Common myeloid progenitor, CD34-positive (primary cell): ENCODE data around the gene TBXT.

ENCODE experiments used
- CTCF ChIA-PET: fragments of 350-600 bp; sonication (Branson Sonifier 250); formaldehyde crosslinking; loops from one replicate; lab custom pipeline; 2021; ENCODE audit warnings: antibody characterized with exemption; lab: Charles Lee
- POLR2A ChIA-PET: fragments of 350-600 bp; sonication (Branson Sonifier 250); formaldehyde crosslinking; loops from one replicate; lab custom pipeline; 2021; ENCODE audit warnings: antibody characterized with exemption; lab: Charles Lee
- DNase-seq, 3 donors: peaks; one replicate each; pipeline versions ENCODE4 v3.0.0 to v3.0.0-alpha.2; 2013
- H3K27ac ChIP-seq, 2 experiments: 1 replicate in 1 of 2; 2 replicates in 1 of 2; pipeline ENCODE4 v1.7.0; 2013; ENCODE audit warnings: inconsistent platforms in 2 of 2, low read length in 2 of 2, mild to moderate bottlenecking in 2 of 2, low read depth in 1 of 2, moderate library complexity in 1 of 2; ENCODE audit not compliant: severe bottlenecking in 2 of 2, insufficient read depth in 1 of 2, poor library complexity in 1 of 2
- H3K27me3 ChIP-seq, 5 experiments: replicated peaks in 2 of 5; 1 replicate in 3 of 5; 2 replicates in 2 of 5; pipeline versions ENCODE4 v1.6.1 to v1.7.0; 2013; ENCODE audit warnings: low read length in 4 of 5, mild to moderate bottlenecking in 2 of 5, moderate library complexity in 2 of 5, inconsistent platforms in 1 of 5; ENCODE audit not compliant: insufficient read depth in 5 of 5, control insufficient read depth in 4 of 5
- H3K36me3 ChIP-seq, 4 experiments: 1 replicate in 2 of 4; 2 replicates in 2 of 4; pipeline versions ENCODE4 v1.6.1 to v1.7.0; 2013; ENCODE audit warnings: low read length in 3 of 4, control low read depth in 1 of 4, mild to moderate bottlenecking in 1 of 4; ENCODE audit not compliant: control insufficient read depth in 4 of 4, insufficient read depth in 4 of 4
- H3K4me1 ChIP-seq, 4 experiments: 1 replicate in 3 of 4; 2 replicates in 1 of 4; pipeline versions ENCODE4 v1.6.1 to v1.7.1; 2013; ENCODE audit warnings: low read length in 3 of 4, mild to moderate bottlenecking in 3 of 4, control low read depth in 1 of 4, inconsistent platforms in 1 of 4, moderate library complexity in 1 of 4; ENCODE audit not compliant: control insufficient read depth in 4 of 4, insufficient read depth in 4 of 4; ENCODE audit errors: control extremely low read depth in 1 of 4
- H3K4me3 ChIP-seq, 7 experiments: 1 replicate in 4 of 7; 2 replicates in 3 of 7; pipeline versions ENCODE4 v1.5.1 to v1.7.0; 2013; ENCODE audit warnings: mild to moderate bottlenecking in 7 of 7, low read length in 6 of 7, moderate library complexity in 6 of 7, inconsistent platforms in 2 of 7, low read depth in 2 of 7, control low read depth in 1 of 7; ENCODE audit not compliant: insufficient read depth in 4 of 7, control insufficient read depth in 1 of 7; ENCODE audit errors: extremely low read depth in 1 of 7
- H3K9me3 ChIP-seq, 5 experiments: 1 replicate in 4 of 5; 2 replicates in 1 of 5; pipeline versions ENCODE4 v1.6.1 to v1.7.1; 2013; ENCODE audit warnings: low read length in 4 of 5, mild to moderate bottlenecking in 2 of 5, inconsistent platforms in 1 of 5, low read depth in 1 of 5, moderate library complexity in 1 of 5; ENCODE audit not compliant: control insufficient read depth in 4 of 5, insufficient read depth in 2 of 5; ENCODE audit errors: control extremely low read depth in 1 of 5
- WGBS: methylation state at CpG from one replicate; pipeline ENCODE4 v1.1.5; 2013; ENCODE audit not compliant: insufficient coverage; 5-methylcytosine and 5-hydroxymethylcytosine counted together

Gene TBXT

GRCh38 chr6:166203003-166203640, 35.5 kb upstream of the TBXT start:
- 98% methylated on average over 9 of the region's 9 CpGs for WGBS
- Histone ChIP-seq H3K27ac (no peak overlapping the region), H3K27me3 (peaks cover 0 to 2% (median 0%) of the 10 kb centered on the region in 5 experiments), H3K36me3 (no peaks in the 10 kb centered on the region), H3K4me1 (peaks cover 0 to 2% (median 0%) of the 10 kb centered on the region in 4 experiments), H3K4me3 (no peak overlapping the region), H3K9me3 (no peaks in the 10 kb centered on the region)
- ChIA-PET CTCF (no interaction called here), POLR2A (no interaction called here)
- no peak for DNase-seq

GRCh38 chr6:166202321-166202733, 34.7 kb upstream of the TBXT start:
- 86% methylated on average over 3 of the region's 9 CpGs for WGBS
- Histone ChIP-seq H3K27me3 (peaks cover 0 to 5% (median 0%) of the 10 kb centered on the region in 5 experiments), H3K27ac (no peak overlapping the region), H3K4me3 (no peak overlapping the region), H3K36me3 (no peaks in the 10 kb centered on the region), H3K9me3 (no peaks in the 10 kb centered on the region), H3K4me1 (peaks cover 0 to 2% (median 0%) of the 10 kb centered on the region in 4 experiments)
- ChIA-PET CTCF (no interaction called here), POLR2A (no interaction called here)
- DNase-seq, result no peak

GRCh38 chr6:166201878-166202277, 34.2 kb upstream of the TBXT start:
- H3K27ac ChIP-seq, result no peak overlapping the region
- H3K9me3 ChIP-seq, result no peaks in the 10 kb centered on the region
- H3K27me3 ChIP-seq, result peaks cover 0 to 5% (median 0%) of the 10 kb centered on the region in 5 experiments
- WGBS, result 40% methylated on average over 1 of the region's 2 CpGs
- H3K36me3 ChIP-seq, result no peaks in the 10 kb centered on the region
- H3K4me1 ChIP-seq, result peaks cover 0 to 2% (median 0%) of the 10 kb centered on the region in 4 experiments
- H3K4me3 ChIP-seq, result no peak overlapping the region
- ChIA-PET CTCF (no interaction called here), POLR2A (no interaction called here)
- no peak for DNase-seq

GRCh38 chr6:166197361-166197760, 29.7 kb upstream of the TBXT start:
- H3K36me3 ChIP-seq, result no peaks in the 10 kb centered on the region
- ChIA-PET CTCF (interaction anchor here (1.5 kb wide), 1 partner anchor 8 kb away, joined by 3 read pairs; no protein-coding TSS in a partner anchor), POLR2A (no interaction called here)
- no peak overlapping the region for H3K27ac ChIP-seq
- peaks cover 0 to 5% (median 0%) of the 10 kb centered on the region in 5 experiments for H3K27me3 ChIP-seq
- peaks cover 0 to 2% (median 0%) of the 10 kb centered on the region in 4 experiments for H3K4me1 ChIP-seq
- WGBS, result 71% methylated on average over 5 of the region's 5 CpGs
- H3K9me3 ChIP-seq, result no peaks in the 10 kb centered on the region
- H3K4me3 ChIP-seq, result no peak overlapping the region
- DNase-seq, result no peak

- H3K4me3 ChIP-seq, result no peak overlapping the region
- ChIA-PET POLR2A (no interaction called here), CTCF (interaction anchor here (1.3 to 1.5 kb wide), 2 partner anchors 9 to 14 kb away, joined by 3 read pairs; no protein-coding TSS in a partner anchor)
- no peaks in the 10 kb centered on the region for H3K36me3 ChIP-seq
- H3K27me3 ChIP-seq, result peaks cover 0 to 5% (median 0%) of the 10 kb centered on the region in 5 experiments
- H3K4me1 ChIP-seq, result no peaks in the 10 kb centered on the region
- no peak for DNase-seq
- H3K9me3 ChIP-seq, result no peaks in the 10 kb centered on the region
- no peak overlapping the region for H3K27ac ChIP-seq
- WGBS, result 86% methylated on average over 9 of the region's 10 CpGs
These were observed 28.2 kb upstream of the TBXT start for GRCh38 chr6:166195860-166196238.

GRCh38 chr6:166194914-166195859, 27.5 kb upstream of the TBXT start:
- peaks cover 0 to 5% (median 0%) of the 10 kb centered on the region in 5 experiments for H3K27me3 ChIP-seq
- no peak overlapping the region for H3K4me3 ChIP-seq
- H3K36me3 ChIP-seq, result no peaks in the 10 kb centered on the region
- ChIA-PET POLR2A (no interaction called here), CTCF (no interaction called here)
- H3K4me1 ChIP-seq, result no peaks in the 10 kb centered on the region
- DNase-seq, result peak in 2 of 3 donors; percentile 16 to 27
- H3K27ac ChIP-seq, result no peak overlapping the region
- 84% methylated on average over 10 of the region's 13 CpGs for WGBS
- H3K9me3 ChIP-seq, result no peaks in the 10 kb centered on the region

GRCh38 chr6:166192557-166192956, 24.9 kb upstream of the TBXT start:
- no peak for DNase-seq
- ChIA-PET CTCF (no interaction called here), POLR2A (no interaction called here)
- Histone ChIP-seq H3K4me1 (no peaks in the 10 kb centered on the region), H3K27me3 (peaks cover 0 to under 1% (median 0%) of the 10 kb centered on the region in 5 experiments), H3K27ac (no peak overlapping the region), H3K9me3 (no peaks in the 10 kb centered on the region), H3K4me3 (no peak overlapping the region), H3K36me3 (no peaks in the 10 kb centered on the region)
- 88% methylated on average over 5 of the region's 5 CpGs for WGBS
